Esophagus squamous epithelium (tissue), 5 donors: ENCODE measurements around the gene TPCN2. TPM values are rescaled to one million over a fixed set of nuclear protein-coding genes. Genes with fewer than 3 reads are reported as not detected.
A peak's percentile ranks its signal among the peaks of the same experiment; 100 is the strongest.

Source experiments
- DNase-seq: peaks from one replicate; lab custom pipeline; 2025; lab: John Stamatoyannopoulos, UW
- H3K27ac ChIP-seq, 4 donors: fragments of 200-600 bp; sonication (generic); one replicate each; pipeline ENCODE4 v1.5.1; 2016 to 2019; ENCODE audit warnings: mild to moderate bottlenecking in 1 of 4
- H3K27me3 ChIP-seq, 4 donors: fragments of 200-600 bp; sonication (generic); 1 replicate in 3 of 4; 2 replicates in 1 of 4; pipeline versions ENCODE4 v1.5.1 to v1.6.0; 2017 to 2021; ENCODE audit warnings: antibody characterized with exemption in 1 of 4
- H3K36me3 ChIP-seq, 3 donors: fragments of 200-600 bp; sonication (generic); one replicate each; pipeline ENCODE4 v1.5.1; 2016 to 2019
- H3K4me1 ChIP-seq, 3 donors: fragments of 200-600 bp; sonication (generic); one replicate each; pipeline ENCODE4 v1.5.1; 2017 to 2019
- H3K4me3 ChIP-seq, 4 donors: fragments of 200-600 bp; sonication (generic); 1 replicate in 3 of 4; 2 replicates in 1 of 4; pipeline ENCODE4 v1.5.1; 2016 to 2019; ENCODE audit warnings: mild to moderate bottlenecking in 2 of 4, moderate library complexity in 1 of 4
- H3K9me3 ChIP-seq, 3 donors: fragments of 200-600 bp; sonication (generic); one replicate each; pipeline ENCODE4 v1.5.1; 2016 to 2019
- POLR2A ChIP-seq, 4 donors: fragments of 450-650 bp; IDR thresholded peaks; one replicate each; pipeline ENCODE4 v1.6.1; 2017; ENCODE audit warnings: antibody characterized with exemption in 4 of 4, mild to moderate bottlenecking in 4 of 4, moderate library complexity in 3 of 4
- WGBS, 2 donors: methylation state at CpG; one replicate each; pipeline ENCODE4 v1.1.5; 2018; 5-methylcytosine and 5-hydroxymethylcytosine counted together
- intact Hi-C: fragments of 100-400 bp; cut with DNase I; formaldehyde crosslinking; loops from one replicate; pipeline ENCODE4 v1.15.0; 2022
- total RNA-seq, 4 donors: library from RNA; depleted of rRNA; stranded (reverse); fragments of >200 nt; gene quantifications; one replicate each; pipeline ENCODE4 v1.1.0, GENCODE V29; 2016
- TF ChIP-seq, protein P1 (sequence below), 6 experiments: fragments of 450-650 bp in 4 of 6; fragments of 200-600 bp in 2 of 6; sonication (generic) in 2 of 6; IDR thresholded peaks; one replicate each; pipeline ENCODE4 v1.5.1; 2016 to 2019; ENCODE audit warnings: antibody characterized with exemption in 6 of 6, mild to moderate bottlenecking in 4 of 6, moderate library complexity in 4 of 6
- donor health status: DM: yes; HTN: yes; CAD: no.

The TPCN2 gene
- total RNA-seq, 4 donors from 2014 or later = 7.9 to 12.0 (median 9.1) TPM

DNA sequence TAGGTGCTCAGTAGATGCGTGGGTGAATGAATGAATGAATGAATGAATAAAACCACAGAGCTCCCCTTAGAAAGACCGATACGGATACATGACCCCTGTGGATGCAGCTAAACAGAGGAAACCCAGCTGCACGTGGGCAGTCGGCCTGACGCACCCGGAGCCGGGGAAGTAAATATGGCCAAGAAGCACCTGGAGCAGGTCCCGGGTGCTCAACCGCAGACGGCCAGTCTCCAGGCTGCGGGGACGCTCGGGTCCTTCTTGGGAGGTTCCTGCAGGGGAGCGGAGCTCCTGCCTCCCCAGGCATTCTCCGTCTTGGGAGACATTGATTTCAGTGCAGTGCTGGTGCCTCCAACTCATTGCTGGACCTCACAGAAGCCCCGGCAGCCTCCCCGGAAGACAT, 11.7 kb upstream of the TPCN2 start:
- H3K9me3 ChIP-seq = no peaks in the 10 kb centered on the region
- intact Hi-C loops = no loop called here
- no peak for TF ChIP-seq POLR2A (IDR thresholded peaks at IDR 0.05)
- TF ChIP-seq, protein P1, sequence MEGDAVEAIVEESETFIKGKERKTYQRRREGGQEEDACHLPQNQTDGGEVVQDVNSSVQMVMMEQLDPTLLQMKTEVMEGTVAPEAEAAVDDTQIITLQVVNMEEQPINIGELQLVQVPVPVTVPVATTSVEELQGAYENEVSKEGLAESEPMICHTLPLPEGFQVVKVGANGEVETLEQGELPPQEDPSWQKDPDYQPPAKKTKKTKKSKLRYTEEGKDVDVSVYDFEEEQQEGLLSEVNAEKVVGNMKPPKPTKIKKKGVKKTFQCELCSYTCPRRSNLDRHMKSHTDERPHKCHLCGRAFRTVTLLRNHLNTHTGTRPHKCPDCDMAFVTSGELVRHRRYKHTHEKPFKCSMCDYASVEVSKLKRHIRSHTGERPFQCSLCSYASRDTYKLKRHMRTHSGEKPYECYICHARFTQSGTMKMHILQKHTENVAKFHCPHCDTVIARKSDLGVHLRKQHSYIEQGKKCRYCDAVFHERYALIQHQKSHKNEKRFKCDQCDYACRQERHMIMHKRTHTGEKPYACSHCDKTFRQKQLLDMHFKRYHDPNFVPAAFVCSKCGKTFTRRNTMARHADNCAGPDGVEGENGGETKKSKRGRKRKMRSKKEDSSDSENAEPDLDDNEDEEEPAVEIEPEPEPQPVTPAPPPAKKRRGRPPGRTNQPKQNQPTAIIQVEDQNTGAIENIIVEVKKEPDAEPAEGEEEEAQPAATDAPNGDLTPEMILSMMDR (IDR thresholded peaks at IDR 0.05) = no peak

DNA sequence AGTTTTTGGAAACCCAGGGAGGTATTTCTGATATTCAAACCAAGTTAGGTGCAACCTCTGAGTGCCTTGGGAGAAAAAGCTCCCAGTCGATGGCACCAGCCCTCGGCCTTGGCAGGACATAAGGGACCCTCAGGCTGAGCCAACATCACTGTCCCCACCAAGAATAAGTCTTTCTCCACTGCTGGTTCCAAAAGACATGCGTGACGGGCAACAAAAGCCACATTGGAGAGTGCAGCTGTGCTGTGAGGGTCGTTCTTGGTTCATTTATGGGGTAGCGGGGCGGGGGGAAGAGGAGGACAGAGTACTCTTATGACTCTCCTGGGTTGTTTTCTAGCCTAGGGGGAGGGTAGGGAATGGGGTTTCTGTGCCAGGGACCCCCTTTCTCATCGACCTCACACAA, 11.2 kb upstream of the TPCN2 start:
- H3K27ac ChIP-seq = peak overlapping the region in 2 of 4 donors; percentile 32 to 36
- TF ChIP-seq, protein P1 (IDR thresholded peaks at IDR 0.05) = no peak
- no peak for TF ChIP-seq POLR2A (IDR thresholded peaks at IDR 0.05)
- WGBS, 2 donors = 60 to 93% methylated on average over 2 to 4 of the region's 8 CpGs
- H3K4me1 ChIP-seq = peaks cover 0 to 17% (median 9%) of the 10 kb centered on the region in 3 donors
- intact Hi-C loops = no loop called here
- no peak for DNase-seq
- H3K4me3 ChIP-seq = no peak overlapping the region
- H3K36me3 ChIP-seq = no peaks in the 10 kb centered on the region
- H3K9me3 ChIP-seq = no peaks in the 10 kb centered on the region
- peaks cover 0 to 6% (median 0%) of the 10 kb centered on the region in 4 donors for H3K27me3 ChIP-seq

More for the DNA sequence above, 11.7 kb upstream of the TPCN2 start:
- Histone ChIP-seq H3K36me3 (no peaks in the 10 kb centered on the region), H3K27ac (peak overlapping the region in 1 of 4 donors; percentile 25), H3K4me3 (no peak overlapping the region), H3K4me1 (peaks cover 0 to 17% (median 9%) of the 10 kb centered on the region in 3 donors), H3K27me3 (peaks cover 0 to 1% (median 0%) of the 10 kb centered on the region in 4 donors)
- no peak for DNase-seq
- WGBS, 2 donors = 90 to 96% methylated on average over 4 to 11 of the region's 18 CpGs

DNA sequence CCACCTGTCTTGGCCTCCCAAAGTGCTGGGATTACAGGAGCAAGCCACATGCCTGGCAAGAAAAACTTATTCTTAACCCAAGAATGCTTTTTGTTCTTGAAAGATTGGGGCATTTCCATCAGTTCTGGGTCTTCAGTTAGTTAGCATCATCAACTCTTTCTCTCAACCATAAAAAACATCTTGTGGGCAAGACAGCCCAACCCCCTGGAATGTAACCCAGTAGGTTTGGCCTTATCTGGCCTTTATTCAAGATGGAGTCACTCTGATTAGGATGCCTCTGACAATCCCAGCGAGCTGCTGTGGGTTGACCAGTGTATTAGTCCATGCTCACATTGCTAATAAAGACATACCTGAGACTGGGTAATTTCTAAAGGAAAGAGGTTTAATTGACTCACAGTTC, 9.2 kb upstream of the TPCN2 start:
- H3K27ac ChIP-seq = no peak overlapping the region
- H3K9me3 ChIP-seq = no peaks in the 10 kb centered on the region
- TF ChIP-seq POLR2A (IDR thresholded peaks at IDR 0.05) = no peak
- TF ChIP-seq, protein P1 (IDR thresholded peaks at IDR 0.05) = no peak
- H3K27me3 ChIP-seq = peaks cover 0 to 6% (median 0%) of the 10 kb centered on the region in 4 donors
- H3K4me3 ChIP-seq = no peak overlapping the region
- intact Hi-C loops = no loop called here
- no peaks in the 10 kb centered on the region for H3K36me3 ChIP-seq
- WGBS, 2 donors = 89% methylated on average over 1 of the region's 1 CpG; no CpG with 5 or more reads in 1 of the 2 donors
- DNase-seq = no peak
- H3K4me1 ChIP-seq = peaks cover 0 to 24% (median 9%) of the 10 kb centered on the region in 3 donors

DNA sequence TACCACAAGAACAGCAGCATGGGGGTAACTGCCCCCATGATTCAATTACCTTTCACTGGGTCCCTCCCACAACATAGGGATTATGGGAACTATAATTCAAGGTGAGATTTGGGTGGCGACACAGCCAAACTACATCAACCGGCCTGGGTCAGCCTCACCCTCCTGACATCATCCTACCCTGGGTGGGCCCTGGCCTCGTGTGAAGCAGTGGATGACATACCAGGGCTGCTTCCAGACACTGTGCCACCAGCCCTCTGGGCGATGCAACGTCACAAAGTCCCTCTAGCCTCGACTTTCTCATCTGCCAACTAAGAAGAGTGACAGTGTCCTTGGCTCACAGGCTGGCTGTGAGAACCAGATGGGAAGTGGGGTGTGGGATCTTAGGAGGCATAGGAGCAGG, 8.7 kb upstream of the TPCN2 start:
- H3K27ac ChIP-seq = no peak overlapping the region
- TF ChIP-seq, protein P1 (IDR thresholded peaks at IDR 0.05) = no peak
- no peak for TF ChIP-seq POLR2A (IDR thresholded peaks at IDR 0.05)
- peaks cover 0 to 6% (median 0%) of the 10 kb centered on the region in 4 donors for H3K27me3 ChIP-seq
- no peaks in the 10 kb centered on the region for H3K9me3 ChIP-seq
- no peak overlapping the region for H3K4me3 ChIP-seq
- 65 to 68% methylated on average over 3 to 6 of the region's 6 CpGs for WGBS, 2 donors
- H3K4me1 ChIP-seq = peaks cover 0 to 29% (median 9%) of the 10 kb centered on the region in 3 donors
- H3K36me3 ChIP-seq = no peaks in the 10 kb centered on the region
- DNase-seq = no peak
- intact Hi-C loops = no loop called here

DNA sequence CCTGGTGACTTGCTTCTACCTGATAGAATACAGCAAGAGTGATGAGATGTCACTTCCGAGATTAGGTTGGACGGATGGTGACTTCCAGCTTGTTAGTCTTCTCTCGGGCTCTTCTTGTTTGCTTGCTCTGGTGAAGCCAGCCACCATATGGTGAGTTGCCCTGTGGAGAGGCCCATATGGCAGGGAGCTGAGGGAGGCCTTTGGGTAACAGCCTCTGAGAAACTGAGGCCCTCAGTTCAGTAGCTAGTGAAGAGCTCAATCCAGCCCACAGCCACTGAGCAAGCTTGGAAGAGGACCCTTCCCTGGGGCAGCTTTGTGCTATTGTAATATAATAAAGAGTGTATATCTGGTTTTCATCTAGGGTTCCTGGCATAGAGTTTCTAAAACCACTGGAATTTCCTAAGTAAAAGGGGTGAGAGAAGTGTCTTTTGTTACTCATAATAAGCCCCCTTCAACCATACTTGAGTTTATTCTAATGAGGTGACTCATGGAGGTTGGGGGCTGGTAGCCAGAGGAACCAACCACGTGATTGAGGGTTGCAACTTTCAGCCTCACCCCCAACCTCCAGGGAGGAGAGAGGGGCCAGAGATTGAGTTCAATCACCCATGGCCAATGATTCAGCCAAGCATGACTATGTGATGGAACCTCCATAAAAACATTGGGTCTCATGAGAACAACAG, 8.0 kb upstream of the TPCN2 start:
- intact Hi-C loops = no loop called here
- DNase-seq = no peak
- H3K27ac ChIP-seq = no peak overlapping the region

More for the DNA sequence above, 8.0 kb upstream of the TPCN2 start:
- Histone ChIP-seq H3K4me1 (peaks cover 0 to 22% (median 4%) of the 10 kb centered on the region in 3 donors), H3K9me3 (no peaks in the 10 kb centered on the region), H3K4me3 (no peak overlapping the region), H3K36me3 (no peaks in the 10 kb centered on the region), H3K27me3 (peaks cover 0 to 6% (median 0%) of the 10 kb centered on the region in 4 donors)
- TF ChIP-seq, protein P1 (IDR thresholded peaks at IDR 0.05) = no peak
- no peak for TF ChIP-seq POLR2A (IDR thresholded peaks at IDR 0.05)
- 53 to 80% methylated on average over 3 to 4 of the region's 4 CpGs for WGBS, 2 donors
